ENCODE measurements around the gene CR2. TPM values are rescaled to one million over a fixed set of nuclear protein-coding genes. Genes with fewer than 3 reads are reported as not detected.

CR2 gene
- total RNA-seq, 1 experiment from 2014 or later, result 1.8 TPM

DNA sequence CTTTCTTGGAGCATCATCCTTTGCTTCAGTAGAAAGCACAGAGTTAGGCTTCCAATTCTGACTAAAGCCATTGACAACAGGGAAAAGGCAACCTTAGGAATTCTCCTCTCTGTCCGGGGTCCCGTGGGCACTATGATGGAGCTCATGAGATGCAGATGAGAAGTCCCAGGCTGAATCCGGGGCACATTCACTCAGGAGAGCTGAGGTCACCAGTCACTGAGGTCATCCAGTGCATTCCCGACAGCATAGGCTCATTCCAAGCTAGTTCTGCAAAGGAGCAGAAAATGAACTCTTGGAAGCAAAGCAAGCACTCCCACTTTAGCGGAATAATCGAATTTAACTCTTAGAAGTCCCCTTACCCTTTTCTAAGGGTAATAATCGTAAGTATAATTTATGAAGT lies 48.6 kb downstream of the CR2 start:
- H3K4me1 Mint-ChIP-seq, result no peaks in the 10 kb centered on the region
- Histone ChIP-seq H4K91ac (ENCODE audit: insufficient read length, low read depth, low read length) (no peak overlapping the region), H2BK120ac (ENCODE audit: low read depth, low read length, poor library complexity, severe bottlenecking) (no peak overlapping the region), H3K9me3 (ENCODE audit: control insufficient read depth, low read depth, low read length) (no peaks in the 10 kb centered on the region), H3K79me2 (ENCODE audit: insufficient read depth, low read length) (no peaks in the 10 kb centered on the region), H2AFZ (ENCODE audit: low read length) (no peak overlapping the region), H2BK20ac (ENCODE audit: low read depth, low read length, poor library complexity, severe bottlenecking) (no peak overlapping the region), H3K9ac (ENCODE audit: extremely low read depth, insufficient read length, low read length) (no peak overlapping the region), H4K20me1 (ENCODE audit: control insufficient read depth, insufficient read depth, insufficient read length) (no peaks in the 10 kb centered on the region), H2AK5ac (ENCODE audit: insufficient read length, low read length) (no peak overlapping the region), H3K23me2 (ENCODE audit: insufficient read length, low read depth, low read length, poor library complexity, severe bottlenecking) (no peaks in the 10 kb centered on the region), H3K4me1 (ENCODE audit: insufficient read depth, low read length) (no peaks in the 10 kb centered on the region), H4K8ac (replicated peaks; ENCODE audit: insufficient read length, low read depth, low read length) (no peak overlapping the region), H4K5ac (ENCODE audit: insufficient read length, low read depth, low read length) (no peak overlapping the region), H3K23ac (ENCODE audit: insufficient read length, low read depth, low read length) (no peak overlapping the region), H2BK15ac (ENCODE audit: low read depth, low read length) (no peak overlapping the region), H3K4me2 (ENCODE audit: insufficient read depth, insufficient read length, low read length) (no peak overlapping the region), H3K27me3 (ENCODE audit: insufficient read depth, low read length) (no peaks in the 10 kb centered on the region), H3K14ac (ENCODE audit: insufficient read depth, low read length) (no peak overlapping the region), H3T11ph (ENCODE audit: low read length) (no peak overlapping the region), H3K79me1 (ENCODE audit: insufficient read depth, low read depth, low read length, poor library complexity, severe bottlenecking) (no peaks in the 10 kb centered on the region), H3K56ac (ENCODE audit: insufficient read length, low read depth, low read length) (no peak overlapping the region), H3K27ac (ENCODE audit: insufficient read length, low read depth, low read length) (no peak overlapping the region), H3K18ac (ENCODE audit: insufficient read length, low read depth, low read length) (no peak overlapping the region), H2BK5ac (ENCODE audit: insufficient read length, low read length) (no peak overlapping the region), H3K4ac (ENCODE audit: low read depth, low read length) (no peak overlapping the region), H2BK12ac (ENCODE audit: insufficient read length, low read depth, low read length) (no peak overlapping the region)
- no CpG with 5 or more reads among the region's 7 CpGs for WGBS (ENCODE audit: extremely low coverage, insufficient read length, low lambda C conversion rate)
- no peak for DNase-seq
- no peak for TF ChIP-seq CTCF (conservative IDR thresholded peaks at IDR 0.05)
- H3K27me3 Mint-ChIP-seq (ENCODE audit: low read depth), result peaks cover 19% of the 10 kb centered on the region
- H3K36me3 Mint-ChIP-seq (ENCODE audit: insufficient read depth in 1 of 3, low read depth in 3 of 3), result no peaks in the 10 kb centered on the region
- no peaks in the 10 kb centered on the region for H3K9me3 Mint-ChIP-seq
- no peak overlapping the region for H3K27ac Mint-ChIP-seq
- H3K4me3 Mint-ChIP-seq, result no peak overlapping the region

Measured in H9 (cell line).